Trophoblast cell (in vitro differentiated cells and primary cell): ENCODE data around the gene PRIM2.
"Not testable (repeated sequence)": the region's sequence is repeated elsewhere in the genome, so short reads cannot be mapped to it uniquely, and the experiment has no call there.

ENCODE experiments used
- DNase-seq, 2 donors: peaks; one replicate each; pipeline ENCODE4 v3.0.0-alpha.2; 2016
- H2AFZ ChIP-seq: 2 replicates; pipeline ENCODE4 v1.6.1; 2013; ENCODE audit warnings: low read length, moderate library complexity, mild to moderate bottlenecking; ENCODE audit not compliant: insufficient read depth, poor library complexity
- H2AK5ac ChIP-seq: 2 replicates; pipeline ENCODE4 v1.6.1; 2013; ENCODE audit warnings: mild to moderate bottlenecking, low read length
- H2BK120ac ChIP-seq: 2 replicates; pipeline ENCODE4 v1.6.1; 2013; ENCODE audit warnings: low read length, mild to moderate bottlenecking, moderate library complexity; ENCODE audit not compliant: insufficient read depth, poor library complexity
- H2BK12ac ChIP-seq: 2 replicates; pipeline ENCODE4 v1.6.1; 2013; ENCODE audit warnings: mild to moderate bottlenecking, low read length, moderate library complexity
- H2BK5ac ChIP-seq: 2 replicates; pipeline ENCODE4 v1.6.1; 2013; ENCODE audit warnings: low read length, low read depth, moderate library complexity, mild to moderate bottlenecking; ENCODE audit not compliant: poor library complexity
- H3K14ac ChIP-seq: 2 replicates; pipeline ENCODE4 v1.6.1; 2013; ENCODE audit warnings: mild to moderate bottlenecking, low read length
- H3K18ac ChIP-seq: 2 replicates; pipeline ENCODE4 v1.6.1; 2013; ENCODE audit warnings: mild to moderate bottlenecking, low read length
- H3K23ac ChIP-seq: 2 replicates; pipeline ENCODE4 v1.6.1; 2013; ENCODE audit warnings: low read length
- H3K27ac ChIP-seq: 2 replicates; pipeline ENCODE4 v1.5.1; 2013; ENCODE audit warnings: low read depth, mild to moderate bottlenecking, inconsistent platforms, low read length, moderate library complexity
- H3K27me3 ChIP-seq: 2 replicates; pipeline ENCODE4 v1.6.1; 2013; ENCODE audit warnings: inconsistent platforms, mild to moderate bottlenecking, low read length, moderate library complexity; ENCODE audit not compliant: insufficient read depth
- H3K36me3 ChIP-seq, 2 experiments: 1 replicate in 1 of 2; 2 replicates in 1 of 2; pipeline ENCODE4 v1.6.1; 2013; ENCODE audit warnings: low read length in 2 of 2, mild to moderate bottlenecking in 2 of 2, moderate library complexity in 1 of 2; ENCODE audit not compliant: insufficient read depth in 2 of 2, control insufficient read depth in 1 of 2
- H3K4ac ChIP-seq: 2 replicates; pipeline ENCODE4 v1.6.1; 2013; ENCODE audit warnings: low read depth, mild to moderate bottlenecking, low read length, moderate library complexity
- H3K4me1 ChIP-seq, 2 experiments: 1 replicate in 1 of 2; 2 replicates in 1 of 2; pipeline ENCODE4 v1.6.1; 2013; ENCODE audit warnings: low read length in 2 of 2, mild to moderate bottlenecking in 2 of 2, moderate library complexity in 1 of 2; ENCODE audit not compliant: insufficient read depth in 2 of 2, control insufficient read depth in 1 of 2
- H3K4me2 ChIP-seq: 2 replicates; pipeline ENCODE4 v1.6.1; 2013; ENCODE audit warnings: inconsistent platforms, mild to moderate bottlenecking, low read length, moderate library complexity
- H3K4me3 ChIP-seq: 2 replicates; pipeline ENCODE4 v1.5.1; 2013; ENCODE audit warnings: mild to moderate bottlenecking, low read depth, low read length, inconsistent platforms
- H3K79me1 ChIP-seq: one replicate; pipeline ENCODE4 v1.6.1; 2013; ENCODE audit warnings: low read length
- H3K79me2 ChIP-seq: 2 replicates; pipeline ENCODE4 v1.6.1; 2013; ENCODE audit warnings: low read length, mild to moderate bottlenecking; ENCODE audit not compliant: control insufficient read depth, insufficient read depth, poor library complexity
- H3K9ac ChIP-seq: 2 replicates; pipeline ENCODE4 v1.6.1; 2013; ENCODE audit warnings: mild to moderate bottlenecking, low read length
- H3K9me3 ChIP-seq: 2 replicates; pipeline ENCODE4 v1.6.1; 2013; ENCODE audit warnings: low read depth, mild to moderate bottlenecking, control low read depth, inconsistent platforms, low read length; ENCODE audit not compliant: insufficient read depth
- H4K12ac ChIP-seq: 2 replicates; pipeline ENCODE4 v1.6.1; 2013; ENCODE audit warnings: low read depth, mild to moderate bottlenecking, low read length, moderate library complexity
- H4K8ac ChIP-seq: 2 replicates; pipeline ENCODE4 v1.6.1; 2013; ENCODE audit warnings: low read depth, mild to moderate bottlenecking, low read length, moderate library complexity
- H4K91ac ChIP-seq: one replicate; pipeline ENCODE4 v1.6.1; 2013; ENCODE audit warnings: low read depth, mild to moderate bottlenecking, low read length, moderate library complexity
- WGBS: extraction: QIAGEN DNeasy Blood & Tissue Kit; methylation state at CpG from one replicate; pipeline ENCODE4 v1.1.7; 2013; ENCODE audit warnings: missing lambda C conversion rate; ENCODE audit not compliant: insufficient read length, insufficient coverage; ENCODE audit errors: extremely low coverage; 5-methylcytosine and 5-hydroxymethylcytosine counted together

The PRIM2 gene

DNA sequence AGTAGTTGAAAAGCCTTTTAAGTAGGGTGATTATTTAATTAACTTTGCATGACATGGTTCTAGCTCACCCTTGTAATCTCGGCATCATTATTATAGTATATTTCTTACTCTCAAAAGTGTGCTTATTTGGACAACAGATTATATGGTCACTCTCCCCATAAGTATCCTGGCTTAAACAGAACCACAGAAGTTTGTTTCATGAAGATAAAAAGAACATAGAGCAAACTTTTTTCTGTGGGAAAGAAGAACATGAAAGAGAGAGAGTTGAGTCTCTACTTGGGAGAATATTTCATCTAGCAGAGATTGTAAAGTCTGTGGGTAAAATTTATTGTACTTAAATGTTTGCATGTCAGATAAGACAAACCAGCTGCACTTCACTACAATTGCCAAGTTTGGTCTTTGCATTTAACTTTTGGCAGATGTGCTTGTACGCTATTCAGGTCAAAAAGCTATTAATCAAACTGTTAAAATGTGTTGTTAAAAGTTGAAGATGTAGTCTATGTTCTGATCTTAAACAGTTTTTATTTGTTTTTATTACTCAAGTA is 33.4 kb upstream of the PRIM2 start:
- no CpG with 5 or more reads among the region's 2 CpGs for whole genome bisulfite sequencing
- Histone ChIP-seq H2BK120ac (no peak overlapping the region), H3K23ac (no peak overlapping the region), H2AFZ (no peak overlapping the region), H3K27ac (no peak overlapping the region), H3K18ac (no peak overlapping the region), H2BK5ac (no peak overlapping the region), H4K12ac (no peak overlapping the region), H3K9me3 (no peaks in the 10 kb centered on the region), H3K79me1 (peaks cover 4% of the 10 kb centered on the region), H3K4me2 (no peak overlapping the region), H3K14ac (no peak overlapping the region), H3K4me1 (peaks cover 5% of the 10 kb centered on the region in 2 experiments), H3K4me3 (no peak overlapping the region), H3K36me3 (no peaks in the 10 kb centered on the region), H3K27me3 (no peaks in the 10 kb centered on the region), H2BK12ac (no peak overlapping the region), H3K4ac (no peak overlapping the region), H3K79me2 (peaks cover 3% of the 10 kb centered on the region), H4K91ac (no peak overlapping the region), H3K9ac (no peak overlapping the region), H2AK5ac (no peak overlapping the region), H4K8ac (no peak overlapping the region)
- DNase-seq, result no peak

DNA sequence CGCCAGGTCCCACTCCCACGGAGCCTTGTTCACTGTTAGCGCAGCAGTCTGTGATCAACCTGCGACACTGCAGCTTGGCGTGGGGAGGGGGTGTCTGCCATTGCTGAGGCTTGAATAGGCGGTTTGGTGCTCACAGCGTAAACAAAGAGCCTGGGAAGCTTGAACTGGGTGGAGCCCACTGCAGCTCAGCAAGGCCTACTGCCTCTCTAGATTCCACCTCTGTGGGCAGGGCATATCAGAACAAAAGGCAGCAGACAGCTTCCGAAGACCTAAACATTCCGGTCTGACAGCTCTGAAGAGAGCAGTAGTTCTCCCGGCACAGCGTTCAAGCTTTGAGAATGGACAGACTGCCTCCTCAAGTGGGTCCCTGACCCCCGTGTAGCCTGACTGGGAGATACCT is 29.3 kb upstream of the PRIM2 start:
- WGBS, result no CpG with 5 or more reads among the region's 12 CpGs
- not testable (repeated sequence) for H3K4me1 ChIP-seq

DNA sequence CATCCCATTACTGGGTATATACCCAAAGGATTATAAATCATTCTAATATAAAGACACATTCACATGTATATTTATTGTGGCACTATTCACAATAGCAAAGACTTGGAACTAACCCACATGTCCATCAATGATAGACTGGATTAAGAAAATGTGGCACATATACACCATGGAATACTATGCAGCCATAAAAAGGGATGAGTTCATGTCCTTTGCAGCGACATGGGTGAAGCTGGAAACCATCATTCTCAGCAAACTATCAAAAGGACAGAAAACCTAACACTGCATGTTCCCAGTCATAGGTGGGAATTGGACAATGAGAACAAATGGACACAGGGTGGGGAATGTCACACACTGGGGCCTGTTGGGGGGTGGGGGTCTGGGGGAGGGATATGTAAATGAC is 24.0 kb upstream of the PRIM2 start:
- not testable (repeated sequence) for H4K91ac ChIP-seq, H3K36me3 ChIP-seq, H3K79me1 ChIP-seq, H3K4me1 ChIP-seq, H3K18ac ChIP-seq, H2BK12ac ChIP-seq, H3K4me2 ChIP-seq, H4K8ac ChIP-seq, H3K9ac ChIP-seq, H2BK5ac ChIP-seq, H3K4me3 ChIP-seq, H4K12ac ChIP-seq, H3K9me3 ChIP-seq, H2AK5ac ChIP-seq, H3K27me3 ChIP-seq, H3K27ac ChIP-seq, H3K4ac ChIP-seq, H2BK120ac ChIP-seq, H3K14ac ChIP-seq, H3K23ac ChIP-seq, H2AFZ ChIP-seq, H3K79me2 ChIP-seq, DNase-seq
- no CpG with 5 or more reads among the region's 1 CpG for WGBS

More for the DNA sequence above, 29.3 kb upstream of the PRIM2 start:
- not testable (repeated sequence) for H2AK5ac ChIP-seq, H3K9ac ChIP-seq, H3K79me2 ChIP-seq, H3K23ac ChIP-seq, H3K4me3 ChIP-seq, H3K9me3 ChIP-seq, H3K79me1 ChIP-seq, H3K36me3 ChIP-seq, H3K27me3 ChIP-seq
- Histone ChIP-seq H3K27ac (peak overlapping the region; percentile 65), H3K18ac (peak overlapping the region; percentile 43), H3K4ac (peak overlapping the region; percentile 37), H2BK12ac (peak overlapping the region; percentile 39), H2BK120ac (peak overlapping the region; percentile 56), H3K4me2 (peak overlapping the region; percentile 39), H4K91ac (peak overlapping the region; percentile 80), H2BK5ac (peak overlapping the region; percentile 23), H3K14ac (peak overlapping the region; percentile 27), H2AFZ (peak overlapping the region; percentile 39), H4K8ac (peak overlapping the region; percentile 87), H4K12ac (peak overlapping the region; percentile 68)
- DNase-seq, result peak in 1 of 2 donors; percentile 58

DNA sequence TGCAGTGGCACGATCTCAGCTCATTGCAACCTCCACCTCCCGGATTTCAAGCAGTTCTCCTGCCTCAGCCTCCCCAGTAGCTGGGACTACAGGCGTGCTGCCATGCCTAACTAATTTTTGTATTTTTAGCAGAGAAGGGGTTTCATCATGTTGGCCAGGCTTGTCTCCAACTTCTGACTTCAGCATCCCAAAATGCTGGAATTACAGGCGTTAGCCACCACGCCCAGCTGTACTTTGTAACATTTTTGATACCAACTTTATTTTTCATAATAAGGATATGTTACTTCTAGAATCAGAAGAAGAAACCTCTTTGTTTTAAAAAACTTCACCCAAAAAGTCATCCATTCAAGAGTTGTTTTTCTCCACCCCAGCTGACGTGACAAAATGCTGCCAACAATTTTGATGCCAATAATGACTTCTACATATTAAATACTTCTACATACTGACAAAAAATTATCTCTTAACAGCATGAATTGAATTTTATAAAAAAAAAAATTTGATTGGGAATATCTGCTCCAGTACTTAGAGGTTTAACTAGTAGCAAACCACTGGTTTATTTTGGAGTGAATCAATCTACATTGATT is 22.5 kb upstream of the PRIM2 start:
- no peak overlapping the region for H3K4ac ChIP-seq
- H3K27ac ChIP-seq, result no peak overlapping the region
- no peak overlapping the region for H3K9ac ChIP-seq
- no peak overlapping the region for H2BK12ac ChIP-seq
- H2BK5ac ChIP-seq, result no peak overlapping the region
- H3K4me1 ChIP-seq, result no peaks in the 10 kb centered on the region
- no peak overlapping the region for H3K4me2 ChIP-seq
- H3K79me2 ChIP-seq, result no peaks in the 10 kb centered on the region
- H4K91ac ChIP-seq, result no peak overlapping the region
- no peak overlapping the region for H2AK5ac ChIP-seq
- no peak overlapping the region for H3K14ac ChIP-seq
- no CpG with 5 or more reads among the region's 6 CpGs for WGBS
- H3K27me3 ChIP-seq, result no peaks in the 10 kb centered on the region
- H4K12ac ChIP-seq, result no peak overlapping the region
- H2AFZ ChIP-seq, result no peak overlapping the region
- DNase-seq, result no peak
- H3K36me3 ChIP-seq, result no peaks in the 10 kb centered on the region
- H2BK120ac ChIP-seq, result no peak overlapping the region
- no peak overlapping the region for H4K8ac ChIP-seq
- no peak overlapping the region for H3K4me3 ChIP-seq
- H3K18ac ChIP-seq, result no peak overlapping the region
- H3K23ac ChIP-seq, result no peak overlapping the region
- H3K9me3 ChIP-seq, result no peaks in the 10 kb centered on the region
- no peaks in the 10 kb centered on the region for H3K79me1 ChIP-seq
